Sigmoid colon (tissue), 7 donors: ENCODE data around the gene DOCK11. TPM values are rescaled to one million over a fixed set of nuclear protein-coding genes. Genes with fewer than 3 reads are reported as not detected.
A peak's percentile ranks its signal among the peaks of the same experiment; 100 is the strongest.

Experiments
- DNase-seq: peaks from one replicate; pipeline ENCODE4 v3.0.0-alpha.2; 2019
- H3K27ac ChIP-seq, 4 donors: fragments of 200-600 bp; sonication (generic); one replicate each; pipeline ENCODE4 v1.5.1; 2016 to 2019; ENCODE audit warnings: mild to moderate bottlenecking in 1 of 4
- H3K27me3 ChIP-seq, 3 donors: fragments of 200-600 bp; sonication (generic); one replicate each; pipeline ENCODE4 v1.5.1; 2019; ENCODE audit warnings: mild to moderate bottlenecking in 1 of 3
- H3K36me3 ChIP-seq, 4 donors: fragments of 200-600 bp; sonication (generic); one replicate each; pipeline ENCODE4 v1.5.1; 2016 to 2019
- H3K4me1 ChIP-seq, 4 donors: fragments of 200-600 bp; sonication (generic); one replicate each; pipeline ENCODE4 v1.5.1; 2017 to 2019
- H3K4me3 ChIP-seq, 4 donors: fragments of 200-600 bp; sonication (generic); one replicate each; pipeline ENCODE4 v1.5.1; 2017 to 2019; ENCODE audit warnings: mild to moderate bottlenecking in 2 of 4, moderate library complexity in 1 of 4
- H3K9me3 ChIP-seq, 4 donors: fragments of 200-600 bp in 3 of 4; sonication (generic) in 3 of 4; one replicate each; pipeline versions ENCODE4 v1.5.1 to v1.6.1; 2013 to 2019
- CTCF ChIP-seq, 4 experiments: fragments of 450-650 bp in 3 of 4; fragments of 200-600 bp in 1 of 4; IDR thresholded peaks; one replicate each; pipeline ENCODE4 v1.5.1; 2016 to 2019; ENCODE audit warnings: antibody characterized with exemption in 4 of 4, mild to moderate bottlenecking in 3 of 4, moderate library complexity in 2 of 4
- EP300 ChIP-seq, 4 donors: sonication (generic); formaldehyde crosslinking; IDR thresholded peaks; one replicate each; pipeline ENCODE4 v1.6.1; 2017; ENCODE audit warnings: antibody characterized with exemption in 4 of 4
- POLR2A ChIP-seq, 2 donors: fragments of 450-650 bp; IDR thresholded peaks; one replicate each; pipeline ENCODE4 v1.6.1; 2016; ENCODE audit warnings: antibody characterized with exemption in 2 of 2, mild to moderate bottlenecking in 2 of 2, moderate library complexity in 2 of 2
- POLR2AphosphoS5 ChIP-seq, 4 donors: sonication (generic); formaldehyde crosslinking; IDR thresholded peaks; one replicate each; pipeline ENCODE4 v1.6.1; 2017; ENCODE audit warnings: antibody characterized with exemption in 4 of 4
- WGBS, 2 donors: extraction: QIAGEN DNeasy Blood & Tissue Kit; methylation state at CpG; one replicate each; pipeline ENCODE4 v1.1.7; 2013; 5-methylcytosine and 5-hydroxymethylcytosine counted together
- intact Hi-C: fragments of 100-400 bp; cut with DNase I; formaldehyde crosslinking; loops from one replicate; pipeline ENCODE4 v1.15.1; 2023
- polyA plus RNA-seq, 3 donors: library from polyadenylated mRNA; stranded (reverse); fragments of 200-250 nt; gene quantifications; one replicate each; pipeline ENCODE4 v1.2.3, GENCODE V29; 2013
- total RNA-seq, 4 donors: library from RNA; depleted of rRNA; stranded (reverse); fragments of >200 nt; gene quantifications; one replicate each; pipeline ENCODE4 v1.1.0, GENCODE V29; 2016
- donor health status: healthy with polysubstance abuse.
- donor health status: Bipolar disorder and iron deficiency.
- donor health status: healthy.

DOCK11 gene
- total and polyA plus RNA-seq, 7 donors = 3.2 to 54.6 (median 40.7) TPM

GRCh38 chrX:118560489-118560888 lies 64.9 kb downstream of the DOCK11 start:
- Histone ChIP-seq H3K4me1 (no peaks in the 10 kb centered on the region), H3K9me3 (no peaks in the 10 kb centered on the region), H3K36me3 (peaks cover 0 to 11% (median 0%) of the 10 kb centered on the region in 4 donors), H3K27ac (no peak overlapping the region), H3K27me3 (no peaks in the 10 kb centered on the region), H3K4me3 (no peak overlapping the region)
- 77 to 78% methylated on average over 1 of the region's 1 CpG for WGBS, 2 donors
- DNase-seq = no peak
- intact Hi-C loops = loop anchor here (10.0 kb wide), 1 partner anchor 66 kb away; the partner anchor contains the start of gene DOCK11
- TF ChIP-seq POLR2AphosphoS5 (IDR thresholded peaks at IDR 0.05) (no peak), EP300 (IDR thresholded peaks at IDR 0.05) (no peak), CTCF (IDR thresholded peaks at IDR 0.05) (no peak), POLR2A (IDR thresholded peaks at IDR 0.05) (no peak)

GRCh38 chrX:118562582-118563164 lies 67.1 kb downstream of the DOCK11 start:
- Histone ChIP-seq H3K36me3 (peaks cover 0 to 11% (median 0%) of the 10 kb centered on the region in 4 donors), H3K27ac (no peak overlapping the region), H3K27me3 (no peaks in the 10 kb centered on the region), H3K9me3 (no peaks in the 10 kb centered on the region), H3K4me1 (peaks cover 0 to 10% (median 0%) of the 10 kb centered on the region in 4 donors), H3K4me3 (no peak overlapping the region)
- intact Hi-C loops = loop anchor here (10.0 kb wide), 1 partner anchor 68 kb away; the partner anchor contains the start of gene DOCK11
- TF ChIP-seq POLR2A (IDR thresholded peaks at IDR 0.05) = no peak
- no peak for TF ChIP-seq CTCF (IDR thresholded peaks at IDR 0.05)
- no peak for TF ChIP-seq POLR2AphosphoS5 (IDR thresholded peaks at IDR 0.05)
- TF ChIP-seq EP300 (IDR thresholded peaks at IDR 0.05) = no peak
- DNase-seq = no peak
- 34 to 49% methylated on average over 4 of the region's 4 CpGs for WGBS, 2 donors

GRCh38 chrX:118564498-118564897 lies 68.9 kb downstream of the DOCK11 start:
- Histone ChIP-seq H3K36me3 (peaks cover 0 to 11% (median 0%) of the 10 kb centered on the region in 4 donors), H3K4me3 (no peak overlapping the region), H3K4me1 (peaks cover 0 to 10% (median 0%) of the 10 kb centered on the region in 4 donors), H3K9me3 (no peaks in the 10 kb centered on the region), H3K27ac (no peak overlapping the region), H3K27me3 (no peaks in the 10 kb centered on the region)
- intact Hi-C loops = loop anchor here (10.0 kb wide), 1 partner anchor 70 kb away; the partner anchor contains the start of gene DOCK11
- DNase-seq = no peak
- TF ChIP-seq CTCF (IDR thresholded peaks at IDR 0.05) (no peak), POLR2AphosphoS5 (IDR thresholded peaks at IDR 0.05) (no peak), EP300 (IDR thresholded peaks at IDR 0.05) (no peak), POLR2A (IDR thresholded peaks at IDR 0.05) (no peak)
- WGBS, 2 donors = 93 to 95% methylated on average over 1 of the region's 1 CpG

GRCh38 chrX:118565853-118566252 lies 70.2 kb downstream of the DOCK11 start:
- intact Hi-C loops = loop anchor here (10.0 kb wide), 1 partner anchor 71 kb away; the partner anchor contains the start of gene DOCK11
- 66 to 83% methylated on average over 6 of the region's 6 CpGs for WGBS, 2 donors
- no peak for TF ChIP-seq CTCF (IDR thresholded peaks at IDR 0.05)
- TF ChIP-seq EP300 (IDR thresholded peaks at IDR 0.05) = no peak
- TF ChIP-seq POLR2A (IDR thresholded peaks at IDR 0.05) = no peak
- TF ChIP-seq POLR2AphosphoS5 (IDR thresholded peaks at IDR 0.05) = no peak

More at GRCh38 chrX:118565853-118566252, 70.2 kb downstream of the DOCK11 start:
- Histone ChIP-seq H3K27ac (peak overlapping the region in 1 of 4 donors; percentile 15), H3K27me3 (no peaks in the 10 kb centered on the region), H3K4me1 (peaks cover 0 to 10% (median 0%) of the 10 kb centered on the region in 4 donors), H3K36me3 (peaks cover 0 to 11% (median 0%) of the 10 kb centered on the region in 4 donors), H3K9me3 (no peaks in the 10 kb centered on the region), H3K4me3 (no peak overlapping the region)
- DNase-seq = no peak
